Loucy (cell line): ENCODE data around the gene STRADA.
A peak's percentile ranks its signal among the peaks of the same experiment; 100 is the strongest.

ENCODE experiments used
- H2AFZ ChIP-seq: fragments of 200-600 bp; sonication (generic); 2 replicates; pipeline ENCODE4 v1.6.0; 2016; ENCODE audit warnings: antibody characterized with exemption, mild to moderate bottlenecking, low read length, moderate library complexity
- H3F3A ChIP-seq: fragments of 200-600 bp; 2 replicates; pipeline ENCODE4 v1.6.0; 2016; ENCODE audit warnings: antibody characterized with exemption, low read depth, mild to moderate bottlenecking
- H3K27me3 ChIP-seq: fragments of 200-600 bp; sonication (generic); 2 replicates; pipeline ENCODE4 v1.6.1; 2014; ENCODE audit warnings: low read length, mild to moderate bottlenecking; ENCODE audit not compliant: insufficient read depth, poor library complexity, severe bottlenecking
- H3K36me3 ChIP-seq: fragments of 200-600 bp; sonication (generic); 2 replicates; pipeline ENCODE4 v1.6.1; 2016; ENCODE audit warnings: low read length; ENCODE audit not compliant: insufficient read depth
- H3K4me1 ChIP-seq: fragments of 200-600 bp; sonication (generic); 2 replicates; pipeline ENCODE4 v1.5.1; 2014; ENCODE audit warnings: low read length, mild to moderate bottlenecking; ENCODE audit not compliant: insufficient read depth, poor library complexity, severe bottlenecking
- H3K4me2 ChIP-seq: fragments of 200-600 bp; sonication (generic); 2 replicates; pipeline ENCODE4 v1.6.0; 2014; ENCODE audit warnings: antibody characterized with exemption, low read length, low read depth, mild to moderate bottlenecking; ENCODE audit not compliant: poor library complexity, severe bottlenecking
- H3K4me3 ChIP-seq: fragments of 200-600 bp; sonication (generic); 2 replicates; pipeline ENCODE4 v1.5.1; 2014; ENCODE audit warnings: low read length, mild to moderate bottlenecking, mixed read lengths; ENCODE audit not compliant: poor library complexity, severe bottlenecking
- H3K79me2 ChIP-seq: fragments of 200-600 bp; sonication (generic); 2 replicates; pipeline ENCODE4 v1.6.1; 2014; ENCODE audit warnings: low read length; ENCODE audit not compliant: insufficient read depth
- H3K9ac ChIP-seq: fragments of 200-600 bp; sonication (generic); 2 replicates; pipeline ENCODE4 v1.6.0; 2014; ENCODE audit warnings: mild to moderate bottlenecking, low read depth, low read length, moderate library complexity; ENCODE audit not compliant: poor library complexity, severe bottlenecking
- H3K9me2 ChIP-seq: fragments of 200-600 bp; sonication (generic); replicated peaks from 2 replicates; pipeline ENCODE4 v1.6.1; 2016; ENCODE audit warnings: low read depth, low read length, mixed read lengths
- H3K9me3 ChIP-seq: fragments of 200-600 bp; sonication (generic); 2 replicates; pipeline ENCODE4 v1.6.1; 2014; ENCODE audit warnings: mild to moderate bottlenecking, antibody characterized with exemption, low read length, low read depth; ENCODE audit not compliant: insufficient read depth
- H4K20me1 ChIP-seq: fragments of 200-600 bp; sonication (generic); 2 replicates; pipeline ENCODE4 v1.6.0; 2014; ENCODE audit warnings: antibody characterized with exemption, low read length, mild to moderate bottlenecking; ENCODE audit not compliant: insufficient read depth, poor library complexity, severe bottlenecking
- EZH2phosphoT487 ChIP-seq: fragments of 200-600 bp; IDR thresholded peaks from 2 replicates; pipeline ENCODE4 v1.6.1; 2018; ENCODE audit warnings: antibody characterized with exemption, mild to moderate bottlenecking, moderate library complexity, borderline replicate concordance
- TF ChIP-seq, protein P1 (sequence below): fragments of 200-600 bp; sonication (generic); conservative IDR thresholded peaks from 2 replicates; pipeline ENCODE4 v1.5.1; 2014; ENCODE audit warnings: mild to moderate bottlenecking, antibody characterized with exemption, low read length

Gene STRADA

DNA sequence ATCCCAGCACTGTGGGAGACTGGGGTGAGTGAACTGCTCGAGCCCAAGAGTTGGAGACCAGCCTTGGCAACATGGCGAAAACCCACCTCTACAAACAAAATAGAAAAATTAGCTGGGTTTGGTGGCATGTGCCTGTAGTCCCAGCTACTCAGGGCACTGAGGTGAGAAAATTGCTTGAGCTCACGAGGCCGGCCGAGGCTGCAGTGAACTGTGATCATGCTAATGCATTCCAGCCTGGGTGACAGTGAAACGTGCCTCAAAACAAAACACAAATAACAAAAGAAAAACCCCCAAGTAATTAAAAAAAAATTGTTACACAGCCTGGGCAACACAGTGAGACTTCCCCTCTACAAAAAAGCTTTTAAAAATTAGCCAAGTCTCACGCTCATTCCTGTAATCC, 26.8 kb upstream of the STRADA start:
- Histone ChIP-seq H3K4me2 (peak overlapping the region; percentile 54), H2AFZ (no peak overlapping the region), H3K9ac (peak overlapping the region; percentile 43), H3K79me2 (peaks cover 88% of the 10 kb centered on the region), H3K9me2 (no peaks in the 10 kb centered on the region), H3K27me3 (no peaks in the 10 kb centered on the region), H3K36me3 (peaks cover 25% of the 10 kb centered on the region; the same call in 1 of the 2 replicates), H3K9me3 (no peaks in the 10 kb centered on the region), H3K4me3 (peak overlapping the region; percentile 26), H3K4me1 (peaks cover 43% of the 10 kb centered on the region), H3F3A (0 out of 2 replicates have a peak, but pooled peaks cover 2% of the 10 kb centered on the region), H4K20me1 (peaks cover 38% of the 10 kb centered on the region)
- TF ChIP-seq, protein P1, sequence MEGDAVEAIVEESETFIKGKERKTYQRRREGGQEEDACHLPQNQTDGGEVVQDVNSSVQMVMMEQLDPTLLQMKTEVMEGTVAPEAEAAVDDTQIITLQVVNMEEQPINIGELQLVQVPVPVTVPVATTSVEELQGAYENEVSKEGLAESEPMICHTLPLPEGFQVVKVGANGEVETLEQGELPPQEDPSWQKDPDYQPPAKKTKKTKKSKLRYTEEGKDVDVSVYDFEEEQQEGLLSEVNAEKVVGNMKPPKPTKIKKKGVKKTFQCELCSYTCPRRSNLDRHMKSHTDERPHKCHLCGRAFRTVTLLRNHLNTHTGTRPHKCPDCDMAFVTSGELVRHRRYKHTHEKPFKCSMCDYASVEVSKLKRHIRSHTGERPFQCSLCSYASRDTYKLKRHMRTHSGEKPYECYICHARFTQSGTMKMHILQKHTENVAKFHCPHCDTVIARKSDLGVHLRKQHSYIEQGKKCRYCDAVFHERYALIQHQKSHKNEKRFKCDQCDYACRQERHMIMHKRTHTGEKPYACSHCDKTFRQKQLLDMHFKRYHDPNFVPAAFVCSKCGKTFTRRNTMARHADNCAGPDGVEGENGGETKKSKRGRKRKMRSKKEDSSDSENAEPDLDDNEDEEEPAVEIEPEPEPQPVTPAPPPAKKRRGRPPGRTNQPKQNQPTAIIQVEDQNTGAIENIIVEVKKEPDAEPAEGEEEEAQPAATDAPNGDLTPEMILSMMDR, result no peak
- TF ChIP-seq EZH2phosphoT487, result no peak

GRCh38 chr17:63766754-63767153, 25.2 kb upstream of the STRADA start:
- Histone ChIP-seq H3K9ac (peak overlapping the region; percentile 43), H3F3A (no peaks in the 10 kb centered on the region), H3K4me1 (peaks cover 39% of the 10 kb centered on the region), H2AFZ (no peak overlapping the region), H3K79me2 (peaks cover 73% of the 10 kb centered on the region), H3K27me3 (no peaks in the 10 kb centered on the region), H3K4me3 (peak overlapping the region; percentile 26), H3K9me3 (no peaks in the 10 kb centered on the region), H3K36me3 (peaks cover 41% of the 10 kb centered on the region; the same call in 1 of the 2 replicates), H4K20me1 (peaks cover 29% of the 10 kb centered on the region), H3K9me2 (no peaks in the 10 kb centered on the region), H3K4me2 (peak overlapping the region; percentile 54)
- TF ChIP-seq, protein P1, result no peak
- no peak for TF ChIP-seq EZH2phosphoT487

GRCh38 chr17:63764716-63765115, 23.1 kb upstream of the STRADA start:
- Histone ChIP-seq H3K27me3 (no peaks in the 10 kb centered on the region), H3K9me2 (no peaks in the 10 kb centered on the region), H3K4me1 (peaks cover 27% of the 10 kb centered on the region), H3K9me3 (no peaks in the 10 kb centered on the region), H3K79me2 (peaks cover 52% of the 10 kb centered on the region), H3K36me3 (peaks cover 59% of the 10 kb centered on the region; the same call in 1 of the 2 replicates), H3K4me3 (no peak overlapping the region), H3K4me2 (no peak overlapping the region), H3F3A (no peaks in the 10 kb centered on the region), H3K9ac (no peak overlapping the region), H2AFZ (no peak overlapping the region), H4K20me1 (peaks cover 20% of the 10 kb centered on the region)
- no peak for TF ChIP-seq EZH2phosphoT487
- TF ChIP-seq, protein P1, result no peak
